HG02763 (cell line): Measurements from ENCODE around the gene MED25.

Experiments
- ATAC-seq: cut with Tn5 transposase; IDR thresholded peaks from one replicate; pipeline ENCODE4 v1.9.1; 2021; ENCODE audit warnings: mild to moderate bottlenecking, moderate library complexity; ENCODE audit not compliant: unreplicated experiment

The MED25 gene

DNA sequence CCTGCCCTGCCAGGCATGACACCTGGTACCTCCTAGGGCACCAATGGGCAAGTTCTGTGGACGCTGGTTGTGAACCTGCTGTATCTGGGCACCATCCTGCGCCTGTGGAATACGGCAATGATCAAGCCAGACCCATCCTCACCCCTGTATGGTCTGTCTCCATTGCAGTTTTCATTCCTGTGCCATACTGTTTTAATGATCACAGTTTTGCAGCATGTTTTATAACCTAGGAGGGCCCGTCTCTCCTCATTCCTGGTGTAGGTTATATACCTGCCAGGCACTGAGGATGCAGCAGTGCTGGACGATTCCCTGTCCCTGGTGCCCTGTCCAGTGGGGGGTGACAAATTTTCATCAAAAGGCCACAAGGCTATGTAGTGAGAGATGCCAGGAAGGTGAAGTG, 65.0 kb downstream of the MED25 start:
- no peak for ATAC-seq

DNA sequence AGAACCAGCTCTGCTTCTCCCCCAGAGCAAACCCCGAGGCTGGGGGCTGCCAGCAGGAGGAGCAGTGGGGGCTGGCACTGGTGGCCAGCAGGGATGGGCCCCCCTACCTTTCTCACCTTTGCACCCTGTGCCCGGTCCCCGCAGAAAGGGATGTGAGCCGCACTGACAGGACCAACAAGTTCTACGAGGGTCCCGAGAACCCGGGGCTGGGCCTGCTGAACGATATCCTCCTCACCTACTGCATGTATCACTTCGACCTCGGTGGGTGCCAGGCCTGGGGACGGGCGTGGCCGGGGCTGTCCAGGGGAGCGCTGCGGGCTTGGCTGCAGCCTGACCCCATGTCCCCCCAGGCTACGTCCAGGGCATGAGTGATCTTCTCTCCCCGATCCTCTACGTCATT, 66.0 kb downstream of the MED25 start:
- ATAC-seq: no peak

DNA sequence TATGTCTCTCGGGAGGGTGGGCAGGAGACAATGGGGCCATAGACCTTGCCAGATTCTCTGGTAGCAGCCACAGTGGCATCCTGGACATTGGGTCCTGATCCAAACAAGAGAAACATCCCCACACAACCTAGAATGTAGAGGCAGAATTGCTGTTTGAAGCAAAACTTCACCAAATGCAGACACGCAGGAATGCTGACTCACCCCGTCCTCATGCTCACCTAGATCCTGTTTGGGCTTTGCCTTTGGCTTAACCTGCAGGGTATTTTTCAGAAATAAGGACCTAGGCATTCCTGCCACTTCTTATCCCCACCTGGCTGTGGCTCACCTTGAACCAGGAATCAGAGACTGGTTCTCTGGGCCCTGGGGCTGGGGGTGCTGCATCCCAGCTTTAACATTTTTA, 66.7 kb downstream of the MED25 start:
- no peak for ATAC-seq
